WTC11 (cell line): ENCODE results near the gene STUB1. TPM values are rescaled to one million over a fixed set of nuclear protein-coding genes. Genes with fewer than 3 reads are reported as not detected.

Source experiments
- ATAC-seq: fragments of 200-7000 bp; cut with Tn5 transposase; 2 replicates; pipeline ENCODE4 v1.10.0; 2021; ENCODE audit warnings: mild to moderate bottlenecking, moderate library complexity
- CTCF ChIA-PET: fragments of 300-600 bp; sonication (Branson Sonifier 250); formaldehyde crosslinking; loops from one replicate; lab custom pipeline; 2021; ENCODE audit warnings: antibody characterized with exemption; lab: Charles Lee
- POLR2A ChIA-PET: fragments of 350-600 bp; sonication (Branson Sonifier 250); formaldehyde crosslinking; loops from one replicate; lab custom pipeline; 2021; ENCODE audit warnings: antibody characterized with exemption; lab: Charles Lee
- DNase-seq: peaks from one replicate; pipeline ENCODE4 v3.0.0; 2021; ENCODE audit warnings: low spot score
- H3K27ac Mint-ChIP-seq: 2 replicates; pipeline ENCODE4 v1.8.0; 2021; ENCODE audit warnings: mixed read lengths
- H3K27me3 Mint-ChIP-seq: 2 replicates; pipeline ENCODE4 v1.8.0; 2021; ENCODE audit warnings: low read depth, mild to moderate bottlenecking, moderate library complexity, mixed read lengths
- H3K36me3 Mint-ChIP-seq: 2 replicates; pipeline ENCODE4 v1.8.0; 2021; ENCODE audit warnings: mixed read lengths
- H3K4me1 Mint-ChIP-seq: 2 replicates; pipeline ENCODE4 v1.8.0; 2022; ENCODE audit warnings: mixed read lengths
- H3K4me3 Mint-ChIP-seq: 2 replicates; pipeline ENCODE4 v1.8.0; 2021; ENCODE audit warnings: mild to moderate bottlenecking, moderate library complexity, mixed read lengths
- H3K9me3 Mint-ChIP-seq: 2 replicates; pipeline ENCODE4 v1.8.0; 2021; ENCODE audit warnings: mixed read lengths
- AFF4 ChIP-seq: sonication (generic); formaldehyde crosslinking; IDR thresholded peaks from 2 replicates; pipeline ENCODE4 v1.8.1; 2023; ENCODE audit warnings: mild to moderate bottlenecking, missing genetic modification reagents, borderline replicate concordance
- ATF1 ChIP-seq: sonication (generic); formaldehyde crosslinking; IDR thresholded peaks from 2 replicates; pipeline ENCODE4 v1.8.1; 2023; ENCODE audit warnings: mild to moderate bottlenecking, moderate library complexity, missing genetic modification reagents
- CBFB ChIP-seq: sonication (generic); formaldehyde crosslinking; IDR thresholded peaks from 2 replicates; pipeline ENCODE4 v1.8.1; 2022; ENCODE audit warnings: mild to moderate bottlenecking, low read depth, missing genetic modification reagents
- CDX4 ChIP-seq: fragments of 250-450 bp; sonication (Bioruptor Pico); IDR thresholded peaks from 2 replicates; pipeline ENCODE4 v1.9.0; 2021; ENCODE audit warnings: moderate library complexity, mild to moderate bottlenecking, inconsistent platforms, borderline replicate concordance
- CREM ChIP-seq: sonication (generic); formaldehyde crosslinking; IDR thresholded peaks from 2 replicates; pipeline ENCODE4 v1.8.1; 2022; ENCODE audit warnings: mild to moderate bottlenecking, missing genetic modification reagents, moderate library complexity
- E2F4 ChIP-seq: sonication (generic); formaldehyde crosslinking; IDR thresholded peaks from 2 replicates; pipeline ENCODE4 v1.8.1; 2022; ENCODE audit warnings: low read depth, mild to moderate bottlenecking, moderate library complexity, missing genetic modification reagents, borderline replicate concordance
- FOXK1 ChIP-seq: sonication (generic); formaldehyde crosslinking; IDR thresholded peaks from 2 replicates; pipeline ENCODE4 v1.8.0; 2022; ENCODE audit warnings: mild to moderate bottlenecking, moderate library complexity, missing genetic modification reagents
- FOXP1 ChIP-seq: sonication (generic); formaldehyde crosslinking; IDR thresholded peaks from 2 replicates; pipeline ENCODE4 v1.8.0; 2022; ENCODE audit warnings: missing genetic modification reagents, mild to moderate bottlenecking, moderate library complexity, borderline replicate concordance
- GRHL2 ChIP-seq: fragments of 250-450 bp; sonication (Bioruptor Pico); IDR thresholded peaks from 2 replicates; pipeline ENCODE4 v1.8.0; 2022; ENCODE audit warnings: mild to moderate bottlenecking, moderate library complexity; ENCODE audit not compliant: insufficient replicate concordance, severe bottlenecking
- JUN ChIP-seq: sonication (generic); formaldehyde crosslinking; IDR thresholded peaks from 2 replicates; pipeline ENCODE4 v1.8.0; 2023; ENCODE audit warnings: mild to moderate bottlenecking, missing genetic modification reagents
- NR1H2 ChIP-seq: sonication (generic); formaldehyde crosslinking; IDR thresholded peaks from 2 replicates; pipeline ENCODE4 v1.9.0; 2021; ENCODE audit warnings: mild to moderate bottlenecking, moderate library complexity, missing genetic modification reagents
- STAT6 ChIP-seq: sonication (generic); formaldehyde crosslinking; conservative IDR thresholded peaks from 2 replicates; pipeline ENCODE4 v1.8.1; 2023; ENCODE audit warnings: mild to moderate bottlenecking, low read depth, missing genetic modification reagents, moderate library complexity
- ZNF396 ChIP-seq: fragments of 250-450 bp; sonication (Bioruptor Pico); IDR thresholded peaks from 2 replicates; pipeline ENCODE4 v1.8.0; 2021; ENCODE audit warnings: mild to moderate bottlenecking, moderate library complexity, borderline replicate concordance
- ZNF532 ChIP-seq: fragments of 250-450 bp; sonication (Bioruptor Pico); IDR thresholded peaks from 2 replicates; pipeline ENCODE4 v1.9.0; 2021; ENCODE audit warnings: mild to moderate bottlenecking, borderline replicate concordance
- total RNA-seq: library from RNA; stranded (reverse); gene quantifications from 3 replicates; pipeline ENCODE4 v1.2.3, GENCODE V29; 2021

The STUB1 gene
- total RNA-seq, 1 experiment from 2014 or later: 88.2 TPM

- CTCF ChIA-PET: interaction anchor here (2.6 to 6.9 kb wide), 3 partner anchors 9 to 18 kb away, joined by 19 to 90 read pairs (median 28); partner anchors contain the start of genes CIAO3 and METRN
- H3K27ac Mint-ChIP-seq: no peak overlapping the region
- no peak for ATAC-seq
- H3K27me3 Mint-ChIP-seq: peaks cover 9% of the 10 kb centered on the region
- DNase-seq: no peak
- POLR2A ChIA-PET: no interaction called here
- no peak overlapping the region for H3K4me3 Mint-ChIP-seq
- no peak for TF ChIP-seq CDX4
- TF ChIP-seq CREM (CRISPR knock-in tag): no peak
- no peak for TF ChIP-seq E2F4
- TF ChIP-seq AFF4 (CRISPR knock-in tag): no peak
- no peak for TF ChIP-seq ZNF396 (CRISPR knock-in tag)
- TF ChIP-seq STAT6: no peak
- no peak for TF ChIP-seq FOXK1 (CRISPR knock-in tag)
- no peak for TF ChIP-seq GRHL2
- TF ChIP-seq ATF1: no peak
- TF ChIP-seq NR1H2 (CRISPR knock-in tag): no peak
- TF ChIP-seq JUN (CRISPR knock-in tag): no peak
- TF ChIP-seq CBFB (CRISPR knock-in tag): no peak
- TF ChIP-seq ZNF532 (CRISPR knock-in tag): no peak
- TF ChIP-seq FOXP1: no peak
- H3K4me1 Mint-ChIP-seq: peaks cover 9% of the 10 kb centered on the region
- H3K36me3 Mint-ChIP-seq: no peaks in the 10 kb centered on the region; the same call in 1 of the 2 replicates
- no peaks in the 10 kb centered on the region for H3K9me3 Mint-ChIP-seq
These were observed 42.8 kb downstream of the STUB1 start for GRCh38 chr16:722835-723633.
